Activated CD4-positive, alpha-beta T cell treated with anti-CD3 and anti-CD28 coated beads for 4 hours (primary cell): ENCODE data around the gene NISCH.

Source experiments
- DNase-seq, 2 donors: peaks; one replicate each; pipeline ENCODE4 v3.0.0-alpha.2; 2020

NISCH gene

DNA sequence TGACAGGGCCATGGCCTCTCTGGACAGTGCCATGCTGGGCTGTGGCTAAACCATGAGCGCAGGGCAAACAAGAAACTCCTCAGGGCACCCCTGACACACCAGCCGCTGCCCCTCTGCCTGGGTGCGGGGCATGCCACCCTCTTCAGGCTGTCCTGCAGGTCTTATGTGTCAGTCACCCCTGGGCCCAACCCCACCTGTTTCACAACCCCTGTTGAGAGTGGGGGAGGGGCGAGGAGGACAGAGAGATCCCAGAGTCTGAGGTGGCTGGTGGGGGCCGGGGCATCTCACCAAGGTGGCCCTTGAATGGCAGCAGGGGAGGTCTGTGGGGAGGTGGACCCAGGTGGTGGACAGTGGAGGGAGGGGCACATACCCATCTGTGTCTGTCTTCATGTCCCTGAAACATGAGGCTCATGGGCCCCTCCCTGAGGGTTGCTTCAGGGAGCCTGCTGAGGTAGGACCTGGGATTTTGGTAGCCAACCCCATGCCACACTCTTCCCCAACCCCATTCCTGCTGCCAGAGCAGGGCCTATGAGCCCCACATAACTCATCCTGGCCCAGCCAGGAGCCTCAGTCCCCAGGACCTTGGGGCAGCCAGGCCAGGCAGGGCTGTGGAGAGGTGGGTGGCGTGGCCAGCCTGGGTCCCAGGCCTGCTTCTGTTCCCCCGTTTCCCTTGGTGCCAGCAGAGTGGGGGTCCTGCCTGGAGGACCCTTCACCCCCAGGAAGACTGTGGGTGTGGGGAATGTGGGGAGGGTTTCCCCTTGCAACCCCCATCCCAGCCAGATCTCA, 38.0 kb downstream of the NISCH start:
- no peak for DNase-seq

- DNase-seq = no peak
These were observed 39.0 kb downstream of the NISCH start for GRCh38 chr3:52494445-52494844.

- no peak for DNase-seq
These were observed 39.6 kb downstream of the NISCH start, which contains the start of gene STAB1 for GRCh38 chr3:52494886-52495495. STAB1 (plus strand) TSS chr3:52495338; CDS start chr3:52495414, 76 bp downstream.

- DNase-seq = no peak
These were observed 40.6 kb downstream of the NISCH start for GRCh38 chr3:52495777-52496602.

DNA sequence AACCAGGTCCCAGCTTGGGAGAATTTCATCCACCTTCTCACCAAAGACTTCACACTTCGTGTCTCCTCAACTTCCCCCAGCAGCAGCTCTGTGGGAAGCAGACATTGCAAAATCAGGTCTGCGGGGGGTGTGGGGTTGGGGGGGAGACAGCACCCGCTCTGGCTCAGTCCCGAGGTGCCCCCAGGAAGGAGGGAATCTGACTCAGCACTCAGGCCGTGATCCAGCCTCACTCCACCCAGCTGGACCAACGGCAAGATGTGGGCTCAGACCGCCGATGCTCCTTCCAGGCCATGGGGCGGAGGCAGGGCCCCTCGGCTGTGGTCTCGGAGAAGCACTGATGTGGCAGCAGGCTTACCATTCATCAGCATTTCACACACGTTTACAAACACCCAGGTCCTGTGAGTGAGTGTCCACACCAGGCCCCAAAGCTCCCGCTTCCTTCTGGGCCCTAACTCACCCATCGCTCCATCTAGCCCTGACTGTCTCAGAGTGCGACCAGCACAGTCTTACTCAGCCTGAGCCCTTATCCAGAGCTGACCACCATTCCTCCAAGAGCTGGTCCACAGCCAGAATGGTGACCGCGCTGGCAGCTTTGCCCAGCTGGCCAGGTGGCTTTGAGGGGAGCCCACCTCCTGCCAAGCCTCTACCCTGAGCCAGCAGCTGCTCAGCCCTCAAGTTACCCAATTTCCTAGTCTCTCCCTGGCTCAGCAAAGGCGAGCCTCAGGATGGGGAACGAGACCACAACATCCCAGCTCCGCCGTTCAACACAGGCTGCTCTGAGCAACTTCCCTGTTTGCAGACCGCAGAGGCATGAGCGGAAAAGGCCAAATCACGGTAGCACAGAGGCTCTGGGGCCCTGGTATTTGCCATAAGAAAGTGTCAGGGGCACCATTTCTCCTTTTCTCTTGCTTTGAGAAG, 43.0 kb downstream of the NISCH start:
- no peak for DNase-seq

- DNase-seq = no peak
These were observed 45.6 kb downstream of the NISCH start for GRCh38 chr3:52501046-52501445.

DNA sequence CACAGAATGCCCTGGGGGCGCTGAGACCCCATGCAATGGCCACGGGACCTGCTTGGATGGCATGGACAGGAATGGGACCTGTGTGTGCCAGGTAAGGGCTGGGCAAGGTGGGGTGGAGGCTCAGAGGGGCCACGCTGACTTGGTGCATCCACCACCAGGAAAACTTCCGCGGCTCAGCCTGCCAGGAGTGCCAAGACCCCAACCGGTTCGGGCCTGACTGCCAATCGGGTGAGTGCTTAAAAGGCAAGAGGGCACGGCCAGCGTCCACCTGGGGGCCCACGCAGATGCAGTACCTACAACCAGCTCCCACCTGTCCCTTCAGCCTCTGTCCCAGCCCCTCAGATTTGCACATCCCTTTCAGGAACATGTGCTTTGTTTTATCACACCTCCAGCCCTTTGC, 46.6 kb downstream of the NISCH start:
- DNase-seq = no peak

GRCh38 chr3:52502808-52503350, 47.5 kb downstream of the NISCH start:
- DNase-seq = no peak

DNA sequence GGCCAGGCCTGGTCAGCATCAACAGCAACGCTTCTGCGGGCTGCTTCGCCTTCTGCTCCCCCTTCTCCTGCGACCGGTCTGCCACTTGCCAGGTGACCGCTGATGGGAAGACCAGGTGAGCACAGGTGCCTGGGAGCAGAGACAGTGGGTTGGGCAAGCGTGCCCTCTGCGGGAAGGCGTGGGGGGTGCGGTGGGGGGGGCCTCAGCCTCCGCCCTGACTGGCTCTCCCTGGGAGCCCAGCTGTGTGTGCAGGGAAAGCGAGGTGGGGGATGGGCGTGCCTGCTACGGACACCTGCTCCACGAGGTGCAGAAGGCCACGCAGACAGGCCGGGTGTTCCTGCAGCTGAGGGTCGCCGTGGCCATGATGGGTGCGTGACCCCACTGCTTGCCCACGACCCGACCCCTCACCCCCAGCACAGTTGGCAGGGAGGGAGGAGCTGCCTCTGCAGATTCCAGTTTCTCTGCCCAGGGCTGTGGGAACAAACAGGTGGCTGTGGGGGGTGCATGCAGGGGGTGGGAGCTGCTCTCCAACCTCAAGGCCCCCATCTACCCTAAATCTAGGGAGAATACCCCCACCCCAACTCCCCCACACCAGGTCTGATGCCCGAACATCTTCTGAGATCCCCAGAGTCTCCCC, 48.5 kb downstream of the NISCH start:
- no peak for DNase-seq

DNA sequence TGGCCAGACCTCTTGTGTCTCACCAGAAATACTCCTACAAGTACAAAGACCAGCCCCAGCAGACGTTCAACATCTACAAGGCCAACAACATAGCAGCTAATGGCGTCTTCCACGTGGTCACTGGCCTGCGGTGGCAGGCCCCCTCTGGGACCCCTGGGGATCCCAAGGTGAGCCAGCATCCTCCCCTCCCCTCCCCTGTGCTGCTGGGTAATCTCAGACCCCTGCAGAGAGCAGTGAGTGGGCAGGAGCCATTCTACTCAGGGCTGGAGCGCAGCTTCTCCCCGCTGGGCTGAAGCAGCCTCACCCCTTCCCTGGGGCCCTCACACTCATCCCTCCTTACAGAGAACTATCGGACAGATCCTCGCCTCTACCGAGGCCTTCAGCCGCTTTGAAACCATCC, 49.6 kb downstream of the NISCH start:
- DNase-seq = no peak

- no peak for DNase-seq
These were observed 51.0 kb downstream of the NISCH start for GRCh38 chr3:52506266-52506966.

DNA sequence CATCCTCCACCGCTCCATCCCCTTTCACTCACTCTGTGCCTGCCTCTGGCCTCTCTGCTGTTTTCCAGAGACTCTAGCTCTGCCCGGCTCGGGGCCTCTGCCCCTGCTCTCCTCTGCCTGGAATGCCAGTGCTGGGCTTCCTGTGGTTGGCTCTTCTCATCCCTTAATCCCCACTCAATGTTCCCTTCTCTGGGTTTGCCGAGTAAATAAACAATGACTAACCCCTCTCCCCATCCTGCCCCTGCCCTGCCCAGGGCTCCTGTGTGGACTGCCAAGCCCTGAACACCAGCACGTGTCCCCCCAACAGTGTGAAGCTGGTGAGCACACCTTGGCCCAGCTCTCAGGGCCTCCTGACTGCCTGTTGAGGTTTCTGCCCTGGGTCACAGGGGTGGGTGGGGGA, 52.0 kb downstream of the NISCH start:
- DNase-seq = no peak

DNA sequence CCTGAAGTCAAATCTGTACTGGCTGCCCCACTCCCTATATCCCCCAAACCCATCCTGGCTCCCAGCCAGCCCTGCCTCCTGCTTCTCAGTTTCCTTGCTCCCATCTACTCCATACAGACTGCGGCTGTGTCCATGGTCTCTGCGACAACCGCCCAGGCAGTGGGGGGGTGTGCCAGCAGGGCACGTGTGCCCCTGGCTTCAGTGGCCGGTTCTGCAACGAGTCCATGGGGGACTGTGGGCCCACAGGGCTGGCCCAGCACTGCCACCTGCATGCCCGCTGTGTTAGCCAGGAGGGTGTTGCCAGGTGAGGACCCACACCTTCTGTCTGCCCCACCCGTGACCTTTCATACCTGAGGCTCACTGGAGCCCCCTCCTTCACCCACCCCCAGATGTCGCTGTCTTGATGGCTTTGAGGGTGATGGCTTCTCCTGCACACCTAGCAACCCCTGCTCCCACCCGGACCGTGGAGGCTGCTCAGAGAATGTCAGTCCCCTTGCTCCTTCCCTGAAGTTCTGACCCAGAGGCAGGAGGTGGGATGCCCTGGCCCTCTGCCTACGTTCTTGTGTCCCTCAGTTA, 54.4 kb downstream of the NISCH start:
- DNase-seq = no peak

DNA sequence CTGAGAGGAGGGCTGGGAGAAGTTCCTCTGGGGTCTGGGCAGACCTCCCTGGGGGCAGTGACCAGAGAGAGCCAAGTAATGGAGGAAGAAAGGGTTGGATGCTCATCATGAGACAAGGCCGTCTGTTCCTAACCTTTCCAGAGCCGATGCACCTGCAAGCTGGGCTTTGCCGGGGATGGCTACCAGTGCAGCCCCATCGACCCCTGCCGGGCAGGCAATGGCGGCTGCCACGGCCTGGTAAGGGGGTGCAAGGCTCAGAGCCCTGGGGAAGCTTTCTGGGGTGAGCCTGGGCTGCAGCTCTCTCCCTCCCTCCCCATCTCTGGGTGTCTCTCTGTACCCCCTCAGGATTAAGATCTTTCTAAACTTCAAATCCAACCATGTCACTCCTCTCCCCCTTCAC, 56.1 kb downstream of the NISCH start:
- no peak for DNase-seq

- DNase-seq = no peak
These were observed 56.7 kb downstream of the NISCH start for GRCh38 chr3:52512105-52512504.

DNA sequence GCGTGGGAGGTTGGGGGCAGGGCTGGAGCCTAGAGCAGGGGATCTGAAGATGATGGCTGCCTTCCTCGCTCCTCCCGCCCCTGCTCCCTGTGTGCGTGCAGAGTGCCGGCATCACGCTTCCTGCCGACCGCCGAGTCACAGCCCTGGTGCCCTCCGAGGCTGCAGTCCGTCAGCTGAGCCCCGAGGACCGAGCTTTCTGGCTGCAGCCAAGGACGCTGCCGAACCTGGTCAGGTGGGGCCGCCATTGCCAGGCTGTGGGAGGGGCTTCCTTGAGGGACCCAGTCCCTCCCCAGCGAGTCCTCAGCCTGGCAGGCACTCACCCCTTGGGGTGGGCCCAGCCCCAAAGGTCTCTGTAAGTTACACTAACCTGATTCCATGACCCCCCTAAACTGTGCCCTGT, 57.3 kb downstream of the NISCH start:
- no peak for DNase-seq

DNA sequence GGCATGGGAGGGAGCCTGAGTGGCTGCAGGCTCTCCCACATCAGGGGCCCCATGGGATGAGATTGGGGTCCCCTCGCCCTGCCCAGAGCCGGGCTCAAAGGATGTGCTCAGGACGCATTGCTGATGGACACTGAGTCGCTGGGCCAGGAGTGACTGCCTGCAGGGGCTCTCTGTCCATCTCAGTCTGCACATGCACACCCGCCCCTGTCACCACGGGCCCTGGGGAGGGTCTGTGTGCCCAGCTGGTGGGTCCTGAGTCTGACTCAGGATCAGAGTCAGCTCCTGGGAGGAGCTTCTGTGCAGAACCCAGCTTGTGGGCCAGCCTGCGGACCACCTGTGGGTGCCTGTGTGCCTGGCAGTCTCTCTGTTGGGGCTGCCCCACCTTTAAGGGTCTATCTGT, 57.9 kb downstream of the NISCH start:
- DNase-seq = no peak

GRCh38 chr3:52514576-52514975, 59.2 kb downstream of the NISCH start:
- DNase-seq = no peak

DNA sequence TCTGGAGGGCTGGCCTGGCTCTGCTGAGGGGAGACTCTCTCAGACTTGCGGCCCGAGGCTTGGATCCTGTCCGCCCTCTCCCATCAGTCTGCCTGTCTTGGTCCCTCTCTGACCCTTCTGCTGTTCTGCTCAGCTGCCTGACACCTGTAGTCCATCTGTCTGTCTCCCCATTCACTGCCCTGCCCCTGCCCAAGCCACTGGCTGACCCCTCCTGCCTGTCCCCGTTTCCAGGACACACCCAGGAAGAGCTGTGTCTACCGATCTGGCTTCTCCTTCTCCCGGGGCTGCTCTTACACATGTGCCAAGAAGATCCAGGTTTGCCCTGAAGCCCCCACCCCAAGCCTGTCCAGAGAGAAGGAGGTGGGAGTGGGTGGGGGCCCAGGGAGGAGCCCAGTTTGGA, 59.8 kb downstream of the NISCH start:
- DNase-seq = no peak

DNA sequence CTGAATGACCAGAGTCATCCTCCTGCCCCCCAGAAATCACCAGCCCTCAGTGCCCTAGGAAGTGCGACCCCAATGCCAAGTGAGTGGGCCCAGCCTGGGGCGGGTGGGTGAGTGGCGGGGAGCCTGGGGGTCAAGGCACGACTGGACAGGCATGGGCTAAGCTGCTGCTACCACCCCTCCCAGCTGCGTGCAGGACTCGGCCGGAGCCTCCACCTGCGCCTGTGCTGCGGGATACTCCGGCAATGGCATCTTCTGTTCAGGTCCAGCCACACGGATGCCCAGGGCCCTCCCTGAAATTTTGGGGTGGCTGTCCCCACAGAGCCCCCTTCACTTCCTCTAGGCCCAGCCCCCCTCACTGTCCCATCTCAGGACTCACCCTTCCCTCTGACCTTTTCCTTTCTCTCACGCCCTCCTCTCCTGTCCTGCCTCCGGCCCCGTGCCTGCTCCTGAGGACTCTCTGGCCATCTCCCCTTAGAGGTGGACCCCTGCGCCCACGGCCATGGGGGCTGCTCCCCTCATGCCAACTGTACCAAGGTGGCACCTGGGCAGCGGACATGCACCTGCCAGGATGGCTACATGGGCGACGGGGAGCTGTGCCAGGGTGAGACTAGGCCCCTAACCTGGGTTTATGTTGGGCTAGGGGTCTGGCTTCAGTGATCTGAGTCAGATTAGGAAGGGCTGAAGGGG, 61.2 kb downstream of the NISCH start:
- DNase-seq = no peak
